GM21825 (cell line): ENCODE data around the gene TEX28.
"Not testable (repeated sequence)": the region's sequence is repeated elsewhere in the genome, so short reads cannot be mapped to it uniquely, and the experiment has no call there.

Experiments
- ATAC-seq: cut with Tn5 transposase; IDR thresholded peaks from one replicate; pipeline ENCODE4 v1.9.1; 2021; ENCODE audit warnings: mild to moderate bottlenecking, moderate library complexity; ENCODE audit not compliant: unreplicated experiment

Gene TEX28

DNA sequence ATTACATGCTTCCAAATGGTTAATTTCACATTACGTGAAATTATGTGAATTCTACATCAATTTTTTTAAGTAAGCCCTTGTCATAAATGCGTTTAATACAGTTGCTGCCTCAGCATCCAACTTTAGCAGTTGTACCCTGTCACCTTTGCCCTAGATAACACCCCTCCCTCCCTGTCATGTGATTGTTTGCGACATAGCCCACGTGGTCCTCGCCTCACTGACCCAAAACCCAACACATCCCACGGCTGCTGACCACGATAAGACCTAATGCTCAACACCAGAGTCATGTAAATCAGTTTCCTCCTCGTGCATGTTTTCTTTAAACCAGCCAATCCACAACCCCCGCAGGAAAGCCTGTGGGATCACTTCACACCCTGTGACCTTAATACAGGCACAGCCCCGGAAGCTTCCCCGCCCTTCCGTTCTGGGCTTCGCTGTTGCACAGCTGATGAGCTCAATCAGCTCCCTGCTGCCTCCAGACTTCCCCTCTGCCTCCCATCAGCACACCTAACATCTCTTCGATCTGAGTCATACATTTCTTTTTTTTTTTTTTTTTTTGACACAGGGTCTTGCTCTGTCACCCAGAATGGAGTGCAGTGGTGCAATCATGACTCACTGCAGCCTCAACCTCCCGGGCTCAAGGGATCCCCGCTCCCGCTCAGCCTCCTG lies 47.4 kb downstream of the TEX28 start:
- not testable (repeated sequence) for ATAC-seq

DNA sequence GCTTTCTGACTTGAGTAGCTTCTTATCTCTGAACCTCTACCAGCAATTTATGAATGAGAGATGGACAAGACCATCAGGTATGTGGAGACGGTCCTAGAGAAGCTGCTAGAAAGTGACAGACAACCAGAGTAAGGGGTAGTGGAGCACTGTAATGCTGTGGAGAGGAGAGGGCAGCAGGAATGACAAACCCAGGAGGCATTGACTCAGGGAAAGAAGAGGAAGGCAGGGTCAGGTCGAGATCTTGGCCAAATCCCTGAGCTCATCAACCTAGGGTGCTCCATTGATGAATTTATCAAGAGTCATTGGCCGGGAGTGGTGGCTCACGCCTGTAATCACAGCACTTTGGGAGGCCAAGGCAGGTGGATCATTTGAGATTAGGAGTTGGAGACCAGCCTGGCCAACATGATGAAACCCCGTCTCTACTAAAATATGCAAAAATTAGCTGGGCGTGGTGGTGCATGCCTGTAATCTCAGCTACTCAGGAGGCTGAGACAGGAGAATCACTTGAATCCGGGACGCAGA lies 54.9 kb downstream of the TEX28 start:
- ATAC-seq: not testable (repeated sequence)

DNA sequence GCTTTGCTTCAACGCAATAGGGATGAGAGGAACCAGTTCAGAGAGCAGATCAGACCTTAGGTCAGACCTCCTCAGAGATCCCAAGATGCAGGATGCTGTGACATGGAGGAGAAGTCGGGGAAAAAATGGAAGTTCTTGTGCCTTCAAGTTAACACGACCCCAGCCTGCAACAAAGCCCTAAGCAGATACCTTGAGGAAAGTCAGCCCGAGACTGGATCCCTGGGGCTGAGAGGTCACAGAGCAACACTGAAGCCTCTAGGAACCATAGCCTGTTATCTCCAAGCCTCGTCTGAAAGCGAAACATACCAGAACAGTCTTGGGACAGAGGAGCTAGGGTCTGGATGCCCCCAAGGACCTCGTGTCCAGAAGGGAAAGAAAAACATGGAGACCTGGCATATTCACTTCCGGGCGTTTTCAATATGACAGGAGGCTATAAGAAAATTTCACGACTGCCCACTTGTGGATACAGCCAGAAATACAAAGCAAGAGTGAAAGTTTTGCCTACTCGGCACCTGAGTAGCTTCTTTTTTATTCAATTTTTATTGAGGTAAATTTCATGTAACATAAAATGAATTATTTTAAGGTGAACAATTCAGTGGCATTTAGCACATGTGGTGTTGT lies 55.9 kb downstream of the TEX28 start:
- ATAC-seq: not testable (repeated sequence)

DNA sequence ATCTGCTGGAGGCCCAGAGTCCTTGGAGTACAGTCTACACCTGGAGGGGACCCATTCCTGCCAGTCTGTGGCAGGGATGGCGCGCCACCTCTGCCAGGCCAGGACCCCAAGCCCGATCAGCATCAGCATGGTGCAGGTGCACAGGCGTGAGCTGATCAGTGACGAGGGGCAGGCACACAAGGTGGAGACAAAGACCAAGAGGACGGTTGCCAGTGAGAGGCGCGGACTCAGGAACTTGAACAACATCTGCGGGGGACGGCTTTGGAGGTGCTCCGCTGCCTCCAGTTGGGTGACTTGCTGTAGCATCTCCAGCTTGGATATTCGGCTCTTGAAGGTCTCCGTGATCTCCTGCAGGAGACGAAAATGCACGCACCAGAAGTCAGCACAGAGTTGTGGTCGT lies 61.3 kb downstream of the TEX28 start:
- ATAC-seq: not testable (repeated sequence)

GRCh38 chrX:154231443-154231842 lies 63.5 kb downstream of the TEX28 start:
- ATAC-seq: not testable (repeated sequence)

DNA sequence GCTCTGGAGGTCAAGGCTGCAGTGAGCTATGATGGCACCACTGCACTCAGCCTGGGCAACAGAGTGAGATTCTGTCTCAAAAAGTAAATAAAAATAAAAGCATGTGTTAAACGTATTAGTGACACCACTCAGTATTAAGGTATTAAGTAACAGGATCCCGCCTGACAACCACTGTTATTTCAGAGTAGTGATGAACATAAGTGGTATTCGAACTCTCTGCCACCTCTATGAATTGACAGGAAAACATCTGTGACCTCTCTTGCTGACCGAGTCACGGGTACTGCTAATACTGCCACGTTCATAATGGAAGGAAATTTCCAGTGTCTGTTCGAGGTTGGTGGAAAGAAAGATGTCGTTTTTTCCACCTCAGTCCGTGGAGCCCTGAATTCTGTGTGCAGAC lies 68.2 kb downstream of the TEX28 start:
- not testable (repeated sequence) for ATAC-seq

DNA sequence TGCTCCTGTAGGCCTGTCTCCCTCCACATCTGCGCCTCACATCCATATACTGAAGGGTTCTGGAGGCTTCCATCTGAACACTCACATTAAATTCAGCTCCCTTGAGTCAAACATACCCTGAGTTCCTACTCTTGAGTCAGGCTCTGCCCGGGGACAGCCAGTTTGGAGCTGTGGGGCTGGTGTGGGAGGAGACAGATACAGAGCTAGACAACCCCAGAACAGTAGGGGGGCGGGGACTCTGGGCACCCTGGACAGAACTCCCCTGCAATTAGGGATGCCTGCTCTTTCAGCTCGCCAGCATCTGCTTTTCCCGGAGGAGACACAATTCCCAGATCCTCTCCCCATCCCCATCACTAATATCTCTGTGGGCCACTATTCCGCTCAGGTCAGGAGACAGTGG lies 69.6 kb downstream of the TEX28 start:
- not testable (repeated sequence) for ATAC-seq
